SK-N-MC (cell line): ENCODE measurements around the gene IRF5.

Source experiments
- EZH2 ChIP-seq: fragments of 200-600 bp; sonication (generic); IDR thresholded peaks from one replicate; pipeline ENCODE4 v1.6.1; 2017; ENCODE audit warnings: antibody characterized with exemption
- POLR2AphosphoS5 ChIP-seq: IDR thresholded peaks from 2 replicates; pipeline ENCODE4 v1.6.1; 2012; ENCODE audit warnings: mild to moderate bottlenecking, low read depth, low read length, borderline replicate concordance

- TF ChIP-seq POLR2AphosphoS5 (no peak), EZH2 (no peak)
Observed at GRCh38 chr7:128938544-128939074, 882 bp downstream of the IRF5 start.
